Naive B cell (primary cell): Measurements from ENCODE around the gene TMEM108. TPM values are rescaled to one million over a fixed set of nuclear protein-coding genes. Genes with fewer than 3 reads are reported as not detected.
A peak's percentile ranks its signal among the peaks of the same experiment; 100 is the strongest.

ENCODE experiments used
- ATAC-seq, 2 donors: fragments of 150-1000 bp; cut with Tn5 transposase; 2 replicates each; pipeline ENCODE4 v1.10.0; 2021; ENCODE audit warnings: low read depth in 2 of 2, mild to moderate bottlenecking in 2 of 2, moderate library complexity in 2 of 2
- DNase-seq: peaks from one replicate; pipeline ENCODE4 v3.0.0; 2022
- H3K27ac Mint-ChIP-seq, 6 donors: one replicate each; pipeline ENCODE4 v1.8.0; 2020 to 2022; ENCODE audit warnings: mild to moderate bottlenecking in 6 of 6, mixed read lengths in 6 of 6, moderate library complexity in 5 of 6, inconsistent platforms in 2 of 6
- H3K27me3 Mint-ChIP-seq, 3 donors: one replicate each; pipeline ENCODE4 v1.8.0; 2021 to 2022; ENCODE audit warnings: mixed read lengths in 3 of 3, mild to moderate bottlenecking in 1 of 3
- H3K36me3 Mint-ChIP-seq, 2 donors: one replicate each; pipeline ENCODE4 v1.8.0; 2020 to 2022; ENCODE audit warnings: mixed read lengths in 2 of 2, inconsistent platforms in 1 of 2, mild to moderate bottlenecking in 1 of 2
- H3K4me1 Mint-ChIP-seq, 3 donors: one replicate each; pipeline ENCODE4 v1.8.0; 2020 to 2022; ENCODE audit warnings: mixed read lengths in 3 of 3, inconsistent platforms in 1 of 3, mild to moderate bottlenecking in 1 of 3, moderate library complexity in 1 of 3
- H3K4me3 Mint-ChIP-seq, 8 donors: one replicate each; pipeline ENCODE4 v1.8.0; 2020 to 2022; ENCODE audit warnings: mild to moderate bottlenecking in 8 of 8, mixed read lengths in 8 of 8, moderate library complexity in 8 of 8, inconsistent platforms in 2 of 8
- H3K9me3 Mint-ChIP-seq, 7 donors: one replicate each; pipeline ENCODE4 v1.8.0; 2020 to 2022; ENCODE audit warnings: mixed read lengths in 7 of 7, mild to moderate bottlenecking in 5 of 7, inconsistent platforms in 2 of 7, moderate library complexity in 1 of 7
- polyA plus RNA-seq, 6 donors: library from polyadenylated mRNA; unstranded; fragments of 300-500 nt; fragmentation: Illumina TruSeq; gene quantifications; one replicate each; pipeline ENCODE4 v1.2.3, GENCODE V29; 2021; ENCODE audit warnings: low read depth in 6 of 6

The TMEM108 gene
- polyA plus RNA-seq, 6 donors from 2014 or later: not detected

DNA sequence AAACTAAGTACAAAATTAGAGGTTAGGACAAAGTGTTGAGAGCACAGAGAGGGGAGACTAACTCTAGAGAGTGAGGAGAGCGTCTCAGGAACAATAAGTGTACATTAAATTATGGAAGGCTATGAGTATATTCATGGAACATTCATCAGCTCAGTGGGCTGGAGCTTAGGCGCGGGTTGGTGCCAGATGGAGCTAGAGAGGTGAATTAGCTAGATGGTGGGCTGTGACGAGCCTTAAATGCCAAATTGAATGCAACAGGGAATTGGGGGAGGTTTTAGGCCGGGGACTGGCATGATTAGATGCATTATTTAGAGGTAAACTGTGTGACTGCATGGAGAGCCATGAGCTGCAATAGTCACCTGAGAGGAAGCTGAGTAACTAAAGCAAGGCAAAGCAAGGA, 97.1 kb downstream of the TMEM108 start:
- no peaks in the 10 kb centered on the region for H3K36me3 Mint-ChIP-seq
- DNase-seq: no peak
- H3K9me3 Mint-ChIP-seq: peaks cover 0 to 3% (median 0%) of the 10 kb centered on the region in 7 donors
- H3K4me3 Mint-ChIP-seq: no peak overlapping the region
- peaks cover 8 to 22% (median 8%) of the 10 kb centered on the region in 3 donors for H3K27me3 Mint-ChIP-seq
- peaks cover 0 to 6% (median 0%) of the 10 kb centered on the region in 3 donors for H3K4me1 Mint-ChIP-seq
- no peak for ATAC-seq
- H3K27ac Mint-ChIP-seq: peak overlapping the region in 1 of 6 donors; percentile 30

DNA sequence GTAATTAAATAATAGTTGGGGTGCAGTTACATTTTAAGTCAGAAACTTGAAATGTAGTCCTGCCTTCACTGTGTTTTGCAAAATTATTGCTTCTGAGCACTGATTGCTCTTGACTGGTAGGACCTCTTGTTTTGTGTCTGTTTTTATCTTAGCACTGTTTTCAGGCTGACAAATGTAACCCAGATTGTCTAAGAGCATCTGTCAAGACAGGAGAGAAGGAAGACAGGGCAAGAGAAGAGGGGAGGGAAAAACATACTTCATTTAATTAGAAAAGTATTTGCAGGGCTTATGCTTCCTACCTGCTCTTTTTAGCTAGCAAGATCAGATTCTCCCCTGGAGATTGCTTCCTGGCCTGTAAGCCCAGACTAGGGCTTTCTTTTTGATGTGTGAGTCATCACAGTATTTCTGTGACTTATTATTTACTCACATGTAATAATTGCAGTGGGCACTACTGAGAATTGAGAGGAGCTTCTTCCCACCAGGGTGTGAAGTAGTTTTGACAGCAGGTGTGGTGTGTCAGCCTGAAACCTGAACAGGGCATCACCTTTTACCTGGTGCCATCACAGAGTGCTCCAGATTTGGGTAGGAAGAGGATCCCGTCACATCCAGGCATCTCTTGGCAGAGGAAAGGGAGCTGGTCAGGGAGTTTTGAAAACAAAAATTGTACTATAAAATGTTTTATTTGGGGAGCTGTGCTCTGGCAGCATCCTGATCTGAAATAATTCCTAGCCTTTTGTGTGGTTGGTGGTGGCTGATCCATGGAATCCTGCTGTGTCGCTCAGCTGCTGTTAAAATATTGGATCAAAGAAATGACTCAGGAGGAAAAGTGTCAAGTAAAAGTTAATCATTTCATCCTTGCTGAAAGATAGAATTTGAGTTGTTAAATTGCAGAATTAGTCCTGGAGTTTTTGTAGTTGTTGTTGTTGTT, 98.2 kb downstream of the TMEM108 start:
- ATAC-seq (no peak), DNase-seq (no peak)
- no peaks in the 10 kb centered on the region for H3K36me3 Mint-ChIP-seq
- H3K27me3 Mint-ChIP-seq: peaks cover 8 to 22% (median 8%) of the 10 kb centered on the region in 3 donors
- H3K9me3 Mint-ChIP-seq: peaks cover 0 to 3% (median 0%) of the 10 kb centered on the region in 7 donors
- H3K4me1 Mint-ChIP-seq: peaks cover 0 to 6% (median 0%) of the 10 kb centered on the region in 3 donors
- no peak overlapping the region for H3K4me3 Mint-ChIP-seq
- no peak overlapping the region for H3K27ac Mint-ChIP-seq

DNA sequence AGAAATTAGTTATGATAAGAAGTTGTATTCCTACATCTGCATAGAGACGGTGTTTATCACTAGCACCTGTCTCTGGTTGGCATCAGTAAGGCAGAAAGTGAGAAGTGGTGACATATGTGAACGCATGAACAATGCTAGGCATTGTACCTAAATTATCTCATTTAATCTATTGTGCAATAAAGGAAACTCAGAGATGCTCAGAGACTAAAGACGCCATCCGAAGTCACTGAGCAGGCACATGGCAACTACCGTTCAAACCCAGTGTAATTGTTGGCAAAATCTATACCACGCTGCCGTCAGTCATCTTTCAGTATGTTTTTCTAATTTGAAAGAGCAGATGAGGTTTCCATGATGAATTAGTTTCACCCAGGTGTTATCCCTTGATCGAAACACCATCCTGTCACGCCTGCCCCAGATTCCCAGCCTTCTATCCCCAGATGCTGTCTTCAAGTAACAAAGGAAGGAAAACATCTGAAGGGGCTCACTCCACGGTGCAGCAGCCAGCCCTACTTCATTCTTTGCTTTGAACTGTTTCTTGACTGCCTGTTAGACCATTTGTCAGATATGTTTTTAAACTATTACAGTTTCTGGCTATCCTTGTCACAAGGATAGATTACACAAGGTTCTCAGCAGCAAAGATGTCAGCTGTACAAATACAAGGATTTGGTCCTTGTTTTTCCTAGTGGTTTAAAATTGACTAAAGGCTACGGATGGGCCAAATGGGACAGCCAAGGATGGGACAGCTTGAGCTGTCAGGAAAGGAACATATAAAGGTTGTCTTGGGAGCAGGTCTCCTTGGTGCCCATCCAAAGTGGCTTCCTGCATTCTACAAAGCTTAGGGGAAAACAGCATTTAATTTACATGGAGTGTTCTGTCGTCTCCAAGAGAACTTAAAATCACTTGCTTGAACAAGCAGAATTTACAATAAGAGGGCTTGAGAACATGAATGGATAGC, 99.1 kb downstream of the TMEM108 start:
- Mint-ChIP-seq H3K4me3 (no peak overlapping the region), H3K4me1 (peaks cover 0 to 6% (median 0%) of the 10 kb centered on the region in 3 donors)
- no peak for ATAC-seq

DNA sequence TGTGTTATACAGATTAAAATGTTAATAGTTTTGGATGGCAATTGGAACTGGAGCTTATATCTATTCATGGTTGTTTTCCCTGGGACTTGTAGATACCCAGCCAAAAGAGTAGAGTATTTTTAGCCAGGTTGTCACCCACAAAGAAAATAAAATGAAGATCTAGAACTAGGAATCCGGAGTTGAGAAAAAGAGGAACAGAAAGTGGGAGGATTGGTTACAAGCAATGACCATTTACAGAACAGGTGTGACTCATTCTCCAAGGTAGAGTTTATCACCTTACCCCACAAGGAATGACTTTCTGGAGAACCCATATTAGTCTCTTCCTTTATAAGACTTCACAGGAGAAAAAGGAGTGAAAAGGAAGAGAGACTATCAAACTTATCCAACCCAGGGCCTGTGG, 99.8 kb downstream of the TMEM108 start:
- H3K36me3 Mint-ChIP-seq: no peaks in the 10 kb centered on the region
- H3K4me1 Mint-ChIP-seq: peaks cover 0 to 6% (median 0%) of the 10 kb centered on the region in 3 donors
- H3K9me3 Mint-ChIP-seq: peaks cover 0 to 3% (median 0%) of the 10 kb centered on the region in 7 donors
- no peak for DNase-seq
- no peak overlapping the region for H3K4me3 Mint-ChIP-seq
- peaks cover 8 to 15% (median 8%) of the 10 kb centered on the region in 3 donors for H3K27me3 Mint-ChIP-seq
- ATAC-seq: no peak
- no peak overlapping the region for H3K27ac Mint-ChIP-seq

More for the DNA sequence above, 99.1 kb downstream of the TMEM108 start:
- no peak for DNase-seq
- H3K9me3 Mint-ChIP-seq: peaks cover 0 to 3% (median 0%) of the 10 kb centered on the region in 7 donors
- peaks cover 8 to 22% (median 8%) of the 10 kb centered on the region in 3 donors for H3K27me3 Mint-ChIP-seq
- H3K36me3 Mint-ChIP-seq: no peaks in the 10 kb centered on the region
- no peak overlapping the region for H3K27ac Mint-ChIP-seq

DNA sequence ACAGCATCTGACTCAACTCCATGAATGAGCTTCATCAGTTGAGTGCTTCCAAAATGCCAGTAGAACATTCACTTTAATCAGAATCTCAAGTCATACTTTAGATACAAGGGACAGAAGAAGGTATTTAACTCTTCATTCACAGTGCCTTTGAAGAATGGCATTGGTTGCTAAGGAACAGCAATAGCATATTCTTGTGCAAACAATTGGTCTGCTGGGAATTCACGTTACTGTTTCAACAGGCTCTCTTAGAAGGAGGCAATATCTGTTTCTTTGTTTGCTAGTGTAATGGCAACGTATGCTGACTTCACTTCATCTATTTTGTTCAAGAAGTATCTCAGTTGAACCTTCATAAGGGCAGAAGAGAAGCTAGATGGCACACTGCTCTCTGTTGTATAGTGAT, 113.9 kb downstream of the TMEM108 start:
- peaks cover 0 to 10% (median 0%) of the 10 kb centered on the region in 3 donors for H3K27me3 Mint-ChIP-seq
- ATAC-seq (no peak), DNase-seq (no peak)
- no peaks in the 10 kb centered on the region for H3K4me1 Mint-ChIP-seq
- H3K36me3 Mint-ChIP-seq: no peaks in the 10 kb centered on the region
- H3K27ac Mint-ChIP-seq: no peak overlapping the region
- H3K9me3 Mint-ChIP-seq: peaks cover 0 to 11% (median 7%) of the 10 kb centered on the region in 7 donors
- H3K4me3 Mint-ChIP-seq: no peak overlapping the region

DNA sequence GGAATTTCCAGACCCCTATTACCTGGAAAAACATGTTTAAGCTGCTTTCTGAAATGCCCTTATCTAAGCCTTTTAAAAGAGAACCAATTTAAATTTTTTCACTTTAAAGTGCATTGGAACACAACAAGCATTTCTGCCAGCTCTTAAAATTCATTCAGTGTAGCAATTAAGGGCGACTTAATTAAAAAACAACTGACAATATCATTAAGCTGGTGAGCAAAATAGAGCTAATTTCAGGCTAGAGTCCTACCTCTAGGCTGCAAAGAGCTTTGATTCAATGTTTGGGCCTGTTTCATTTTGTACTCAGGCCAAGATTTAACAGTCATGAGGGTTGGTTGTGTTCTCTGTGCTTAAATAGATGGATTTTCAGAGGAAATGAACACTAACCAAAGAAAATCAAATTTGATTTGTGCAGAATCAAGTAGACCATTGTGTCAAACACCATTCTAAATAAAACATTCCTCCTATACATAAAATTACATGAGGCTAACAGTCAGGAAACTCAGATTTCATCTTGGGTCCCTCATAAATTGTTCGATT, 114.6 kb downstream of the TMEM108 start:
- DNase-seq: no peak
- ATAC-seq: no peak
- no peak overlapping the region for H3K27ac Mint-ChIP-seq
- H3K4me1 Mint-ChIP-seq: no peaks in the 10 kb centered on the region
- peaks cover 0 to 10% (median 0%) of the 10 kb centered on the region in 3 donors for H3K27me3 Mint-ChIP-seq
- H3K36me3 Mint-ChIP-seq: no peaks in the 10 kb centered on the region
- H3K4me3 Mint-ChIP-seq: no peak overlapping the region
- H3K9me3 Mint-ChIP-seq: peaks cover 0 to 10% (median 7%) of the 10 kb centered on the region in 7 donors

DNA sequence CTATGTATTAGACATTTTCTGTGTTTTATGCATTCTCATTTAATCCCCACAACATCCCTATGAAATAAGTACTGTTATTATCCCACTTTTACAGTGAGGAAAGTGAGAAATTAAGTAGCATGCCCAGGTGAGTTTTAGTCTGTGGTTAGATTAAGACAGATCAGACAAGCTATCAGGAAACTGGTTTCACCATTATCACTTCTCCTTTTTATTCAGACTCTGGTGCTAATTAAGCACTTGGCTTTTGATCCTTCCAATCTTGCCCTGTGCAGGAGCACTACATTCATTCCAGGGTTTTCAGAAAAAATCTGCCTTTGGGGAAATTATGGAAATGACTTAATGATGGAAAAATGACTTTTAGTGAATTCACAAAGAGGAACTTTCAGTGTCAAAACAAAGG, 115.2 kb downstream of the TMEM108 start:
- H3K4me1 Mint-ChIP-seq: no peaks in the 10 kb centered on the region
- peaks cover 0 to 10% (median 0%) of the 10 kb centered on the region in 3 donors for H3K27me3 Mint-ChIP-seq
- no peak overlapping the region for H3K27ac Mint-ChIP-seq
- H3K9me3 Mint-ChIP-seq: peaks cover 0 to 10% (median 7%) of the 10 kb centered on the region in 7 donors
- DNase-seq: no peak
- no peak for ATAC-seq
- no peak overlapping the region for H3K4me3 Mint-ChIP-seq
- no peaks in the 10 kb centered on the region for H3K36me3 Mint-ChIP-seq

DNA sequence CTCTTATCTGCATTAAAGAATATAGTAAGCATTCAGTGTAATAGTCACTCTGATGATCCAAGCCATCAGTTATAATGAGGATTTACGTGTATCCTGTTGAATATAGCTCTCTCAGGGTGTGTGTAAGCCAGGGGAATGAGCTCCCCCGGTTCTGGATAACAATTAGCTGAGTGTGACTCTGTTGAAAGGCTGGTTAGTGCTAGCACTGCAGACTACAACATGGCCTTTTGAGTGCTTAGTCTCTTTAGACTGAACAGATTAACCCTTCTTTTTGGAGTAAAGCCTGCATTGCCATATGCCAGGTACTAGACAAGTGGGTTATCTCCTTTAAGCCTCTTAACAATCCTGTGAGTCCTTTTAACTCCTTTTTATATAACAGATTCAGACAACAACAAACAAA, 119.5 kb downstream of the TMEM108 start:
- ATAC-seq (no peak), DNase-seq (no peak)
- Mint-ChIP-seq H3K9me3 (peaks cover 0 to 10% (median 4%) of the 10 kb centered on the region in 7 donors), H3K4me1 (no peaks in the 10 kb centered on the region), H3K27me3 (peaks cover 0 to 6% (median 0%) of the 10 kb centered on the region in 3 donors), H3K36me3 (no peaks in the 10 kb centered on the region), H3K4me3 (no peak overlapping the region), H3K27ac (no peak overlapping the region)

- H3K27me3 Mint-ChIP-seq: peaks cover 1 to 9% (median 6%) of the 10 kb centered on the region in 3 donors
- H3K27ac Mint-ChIP-seq: no peak overlapping the region
These were observed 120.5 kb downstream of the TMEM108 start for GRCh38 chr3:133158686-133159085.

DNA sequence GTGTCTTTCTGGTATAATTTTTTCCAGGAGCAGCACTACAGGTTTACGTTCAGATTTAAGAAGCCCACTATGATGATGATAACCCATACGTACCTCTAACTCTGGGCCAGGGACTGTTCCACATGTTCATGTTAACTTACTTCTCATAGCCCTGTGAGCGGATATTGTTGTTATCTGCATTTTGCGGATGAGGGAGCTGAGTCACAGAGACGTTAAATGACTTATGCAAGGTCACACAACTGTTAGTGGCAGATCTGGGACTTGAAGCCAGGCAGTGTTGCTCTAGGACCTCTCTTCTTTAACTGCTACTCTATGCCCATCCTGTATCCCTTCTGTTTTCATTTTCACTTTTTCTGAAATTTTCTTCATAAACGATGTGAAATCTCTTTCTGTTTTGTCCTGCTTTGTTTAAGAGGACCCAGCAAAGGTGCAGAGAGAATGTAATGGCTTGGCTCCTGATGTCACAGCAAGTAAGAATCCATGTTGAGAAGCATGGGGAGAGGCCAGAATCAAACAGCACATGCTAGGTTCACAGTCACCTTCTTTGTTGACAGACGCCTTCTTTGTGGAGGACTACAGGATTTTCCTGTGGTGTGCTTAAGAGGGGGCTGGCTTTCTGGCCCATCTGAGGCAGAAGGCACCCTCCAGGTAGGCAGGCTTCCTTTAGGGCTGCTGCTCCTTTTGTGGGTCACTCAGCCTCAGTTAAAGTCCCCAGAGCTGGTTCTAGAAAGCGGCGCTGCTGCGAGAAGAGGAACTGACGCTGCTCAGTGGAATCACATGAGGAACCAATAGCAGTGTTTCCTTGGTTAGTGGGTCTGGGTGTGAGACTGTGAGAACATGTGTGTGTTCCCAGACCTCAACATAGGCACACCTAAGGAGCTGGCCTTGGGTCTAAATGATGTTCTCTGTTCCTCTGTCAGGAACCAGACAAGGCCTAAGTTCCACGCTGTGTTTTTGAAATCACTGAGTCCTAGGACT, 121.6 kb downstream of the TMEM108 start:
- H3K36me3 Mint-ChIP-seq: no peaks in the 10 kb centered on the region
- DNase-seq (no peak), ATAC-seq (no peak)
- H3K4me1 Mint-ChIP-seq: no peaks in the 10 kb centered on the region
- H3K4me3 Mint-ChIP-seq: no peak overlapping the region
- peaks cover 4 to 10% (median 9%) of the 10 kb centered on the region in 3 donors for H3K27me3 Mint-ChIP-seq
- H3K27ac Mint-ChIP-seq: no peak overlapping the region
- H3K9me3 Mint-ChIP-seq: peaks cover 0 to 9% (median 4%) of the 10 kb centered on the region in 7 donors

More at GRCh38 chr3:133158686-133159085, 120.5 kb downstream of the TMEM108 start:
- H3K4me1 Mint-ChIP-seq: no peaks in the 10 kb centered on the region
- no peak overlapping the region for H3K4me3 Mint-ChIP-seq
- H3K36me3 Mint-ChIP-seq: no peaks in the 10 kb centered on the region
- no peak for ATAC-seq
- H3K9me3 Mint-ChIP-seq: peaks cover 0 to 10% (median 4%) of the 10 kb centered on the region in 7 donors
- no peak for DNase-seq

DNA sequence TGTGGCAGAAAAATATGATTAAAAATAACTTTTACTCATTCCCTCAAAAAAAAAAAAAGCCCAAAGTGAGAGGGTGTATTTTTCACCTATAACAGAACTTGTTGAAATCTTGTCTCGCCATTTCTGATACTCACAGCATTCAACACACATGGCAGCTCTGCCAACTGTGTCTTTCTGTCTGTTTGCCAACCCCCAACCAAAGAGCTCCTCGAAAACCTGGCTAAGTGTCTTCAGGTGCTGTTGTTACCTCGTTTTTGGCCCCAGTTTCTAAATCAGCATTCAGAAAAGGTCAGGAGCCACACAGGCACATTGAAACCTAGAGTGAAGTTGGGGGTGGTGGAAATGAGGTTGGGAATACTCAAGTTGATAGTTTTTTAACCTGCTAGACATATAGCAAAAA, 123.5 kb downstream of the TMEM108 start:
- H3K36me3 Mint-ChIP-seq: peaks cover 0 to 2% of the 10 kb centered on the region in 2 donors
- DNase-seq (no peak), ATAC-seq (no peak)
- H3K27me3 Mint-ChIP-seq: peaks cover 4 to 9% (median 4%) of the 10 kb centered on the region in 3 donors
- H3K27ac Mint-ChIP-seq: no peak overlapping the region
- H3K4me3 Mint-ChIP-seq: no peak overlapping the region
- H3K4me1 Mint-ChIP-seq: no peaks in the 10 kb centered on the region
- H3K9me3 Mint-ChIP-seq: peaks cover 0 to 6% (median 2%) of the 10 kb centered on the region in 7 donors

GRCh38 chr3:133162265-133162664, 124.1 kb downstream of the TMEM108 start:
- Mint-ChIP-seq H3K27me3 (peaks cover 4 to 9% (median 4%) of the 10 kb centered on the region in 3 donors), H3K4me3 (no peak overlapping the region), H3K27ac (no peak overlapping the region), H3K9me3 (peaks cover 0 to 7% (median 3%) of the 10 kb centered on the region in 7 donors), H3K4me1 (no peaks in the 10 kb centered on the region), H3K36me3 (peaks cover 0 to 5% of the 10 kb centered on the region in 2 donors)
- ATAC-seq (no peak), DNase-seq (no peak)
